Chondrocyte (in vitro differentiated cells): ENCODE data around the gene TEKT3. TPM values are rescaled to one million over a fixed set of nuclear protein-coding genes. Genes with fewer than 3 reads are reported as not detected.

Experiments
- DNase-seq: peaks from one replicate; pipeline ENCODE4 v3.0.0; 2021; ENCODE audit warnings: mixed read lengths, low spot score
- H3K27ac Mint-ChIP-seq: one replicate; pipeline ENCODE4 v1.8.0; 2021; ENCODE audit warnings: mild to moderate bottlenecking, moderate library complexity, mixed read lengths; ENCODE audit not compliant: unreplicated experiment
- H3K27me3 Mint-ChIP-seq: 2 replicates; pipeline ENCODE4 v1.8.0; 2021; ENCODE audit warnings: low read depth, mixed read lengths
- H3K36me3 Mint-ChIP-seq: 2 replicates; pipeline ENCODE4 v1.8.0; 2021; ENCODE audit warnings: low read depth, mixed read lengths
- H3K4me1 Mint-ChIP-seq: 2 replicates; pipeline ENCODE4 v1.8.0; 2021; ENCODE audit warnings: low read depth, mild to moderate bottlenecking, mixed read lengths
- H3K4me3 Mint-ChIP-seq: one replicate; pipeline ENCODE4 v1.8.0; 2021; ENCODE audit warnings: mild to moderate bottlenecking, moderate library complexity, mixed read lengths; ENCODE audit not compliant: unreplicated experiment
- H3K9me3 Mint-ChIP-seq: 2 replicates; pipeline ENCODE4 v1.8.0; 2021; ENCODE audit warnings: low read depth, mixed read lengths
- CTCF ChIP-seq: fragments of 200-600 bp; sonication (generic); IDR thresholded peaks from 2 replicates; pipeline ENCODE4 v1.5.0; 2021; ENCODE audit warnings: antibody characterized with exemption, mild to moderate bottlenecking, moderate library complexity
- total RNA-seq: library from RNA; stranded (reverse); gene quantifications from 3 replicates; pipeline ENCODE4 v1.2.1, GENCODE V29; 2021

The TEKT3 gene
- total RNA-seq, 1 donor from 2014 or later, result 0.82 TPM

- Mint-ChIP-seq H3K27ac (no peak overlapping the region), H3K9me3 (peaks cover 3% of the 10 kb centered on the region), H3K4me3 (no peak overlapping the region), H3K4me1 (peaks cover 13% of the 10 kb centered on the region), H3K36me3 (no peaks in the 10 kb centered on the region), H3K27me3 (no peaks in the 10 kb centered on the region)
- TF ChIP-seq CTCF, result no peak
- DNase-seq, result no peak
Measured at GRCh38 chr17:15351925-15352324, 10.5 kb upstream of the TEKT3 start.

- no peak for DNase-seq
- H3K27ac Mint-ChIP-seq, result no peak overlapping the region
- peaks cover 2% of the 10 kb centered on the region for H3K27me3 Mint-ChIP-seq
- TF ChIP-seq CTCF, result no peak
- H3K4me1 Mint-ChIP-seq, result peaks cover 13% of the 10 kb centered on the region
- no peak overlapping the region for H3K4me3 Mint-ChIP-seq
- H3K36me3 Mint-ChIP-seq, result no peaks in the 10 kb centered on the region
- peaks cover 3% of the 10 kb centered on the region for H3K9me3 Mint-ChIP-seq
Measured at GRCh38 chr17:15351478-15351840, 10.1 kb upstream of the TEKT3 start.

GRCh38 chr17:15350777-15351477 lies 9.5 kb upstream of the TEKT3 start:
- H3K27me3 Mint-ChIP-seq, result peaks cover 2% of the 10 kb centered on the region
- no peak for TF ChIP-seq CTCF
- H3K27ac Mint-ChIP-seq, result no peak overlapping the region
- peaks cover 3% of the 10 kb centered on the region for H3K9me3 Mint-ChIP-seq
- H3K4me1 Mint-ChIP-seq, result peaks cover 13% of the 10 kb centered on the region
- no peak overlapping the region for H3K4me3 Mint-ChIP-seq
- no peak for DNase-seq
- H3K36me3 Mint-ChIP-seq, result no peaks in the 10 kb centered on the region

GRCh38 chr17:15349119-15349518 lies 7.7 kb upstream of the TEKT3 start:
- no peaks in the 10 kb centered on the region for H3K36me3 Mint-ChIP-seq
- peaks cover 13% of the 10 kb centered on the region for H3K4me1 Mint-ChIP-seq
- H3K9me3 Mint-ChIP-seq, result peaks cover 3% of the 10 kb centered on the region
- peaks cover 2% of the 10 kb centered on the region for H3K27me3 Mint-ChIP-seq
- no peak overlapping the region for H3K27ac Mint-ChIP-seq
- no peak for DNase-seq
- no peak overlapping the region for H3K4me3 Mint-ChIP-seq
- TF ChIP-seq CTCF, result no peak

- no peaks in the 10 kb centered on the region for H3K36me3 Mint-ChIP-seq
- no peak overlapping the region for H3K4me3 Mint-ChIP-seq
- H3K4me1 Mint-ChIP-seq, result peaks cover 13% of the 10 kb centered on the region
- H3K9me3 Mint-ChIP-seq, result peaks cover 3% of the 10 kb centered on the region
- H3K27ac Mint-ChIP-seq, result no peak overlapping the region
- DNase-seq, result no peak
- peaks cover 3% of the 10 kb centered on the region for H3K27me3 Mint-ChIP-seq
- no peak for TF ChIP-seq CTCF
Measured at GRCh38 chr17:15348021-15348420, 6.6 kb upstream of the TEKT3 start.
